NB4 (cell line): ENCODE data around the gene AGBL4.

ENCODE experiments used
- POLR2A ChIP-seq: IDR thresholded peaks from 2 replicates; pipeline ENCODE4 v1.6.1; 2011; ENCODE audit warnings: mild to moderate bottlenecking; ENCODE audit not compliant: insufficient read length; ENCODE audit errors: extremely low read depth
- TF ChIP-seq, protein P1 (sequence below): IDR thresholded peaks from one replicate; pipeline ENCODE4 v1.5.1; 2012; ENCODE audit warnings: low read depth, low read length
- TF ChIP-seq, protein P2 (sequence below): IDR thresholded peaks from 2 replicates; pipeline ENCODE4 v1.6.1; 2011; ENCODE audit warnings: low read depth, low read length

DNA sequence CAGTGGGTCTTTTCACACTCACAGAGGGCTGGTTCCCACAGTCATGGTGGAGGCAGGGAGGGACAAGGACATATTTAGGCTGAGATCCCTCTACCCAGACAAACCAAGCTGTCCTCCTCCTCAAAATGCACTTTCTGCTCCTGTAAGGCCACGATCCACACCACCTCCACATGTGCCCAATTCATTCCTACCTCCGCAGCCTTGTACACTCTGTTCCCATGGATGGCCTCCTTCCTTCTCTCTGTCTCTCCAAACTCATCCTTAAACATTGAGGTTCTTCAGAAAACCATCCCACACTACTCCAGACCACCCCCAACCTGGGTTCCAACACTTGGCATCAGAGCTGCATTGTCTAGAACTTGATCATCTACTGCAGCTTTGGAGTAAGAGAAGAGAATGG, 842.7 kb downstream of the AGBL4 start:
- TF ChIP-seq, protein P1, sequence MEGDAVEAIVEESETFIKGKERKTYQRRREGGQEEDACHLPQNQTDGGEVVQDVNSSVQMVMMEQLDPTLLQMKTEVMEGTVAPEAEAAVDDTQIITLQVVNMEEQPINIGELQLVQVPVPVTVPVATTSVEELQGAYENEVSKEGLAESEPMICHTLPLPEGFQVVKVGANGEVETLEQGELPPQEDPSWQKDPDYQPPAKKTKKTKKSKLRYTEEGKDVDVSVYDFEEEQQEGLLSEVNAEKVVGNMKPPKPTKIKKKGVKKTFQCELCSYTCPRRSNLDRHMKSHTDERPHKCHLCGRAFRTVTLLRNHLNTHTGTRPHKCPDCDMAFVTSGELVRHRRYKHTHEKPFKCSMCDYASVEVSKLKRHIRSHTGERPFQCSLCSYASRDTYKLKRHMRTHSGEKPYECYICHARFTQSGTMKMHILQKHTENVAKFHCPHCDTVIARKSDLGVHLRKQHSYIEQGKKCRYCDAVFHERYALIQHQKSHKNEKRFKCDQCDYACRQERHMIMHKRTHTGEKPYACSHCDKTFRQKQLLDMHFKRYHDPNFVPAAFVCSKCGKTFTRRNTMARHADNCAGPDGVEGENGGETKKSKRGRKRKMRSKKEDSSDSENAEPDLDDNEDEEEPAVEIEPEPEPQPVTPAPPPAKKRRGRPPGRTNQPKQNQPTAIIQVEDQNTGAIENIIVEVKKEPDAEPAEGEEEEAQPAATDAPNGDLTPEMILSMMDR, result no peak
- no peak for TF ChIP-seq POLR2A
- TF ChIP-seq, protein P2, sequence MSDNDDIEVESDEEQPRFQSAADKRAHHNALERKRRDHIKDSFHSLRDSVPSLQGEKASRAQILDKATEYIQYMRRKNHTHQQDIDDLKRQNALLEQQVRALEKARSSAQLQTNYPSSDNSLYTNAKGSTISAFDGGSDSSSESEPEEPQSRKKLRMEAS, result no peak
